CD4-positive, alpha-beta T cell treated with Interleukin-15 for 4 hours (primary cell): ENCODE results near the gene HMCN1.

ENCODE experiments used
- DNase-seq: peaks from one replicate; pipeline ENCODE4 v3.0.0-alpha.2; 2020; ENCODE audit warnings: low spot score

Gene HMCN1

DNA sequence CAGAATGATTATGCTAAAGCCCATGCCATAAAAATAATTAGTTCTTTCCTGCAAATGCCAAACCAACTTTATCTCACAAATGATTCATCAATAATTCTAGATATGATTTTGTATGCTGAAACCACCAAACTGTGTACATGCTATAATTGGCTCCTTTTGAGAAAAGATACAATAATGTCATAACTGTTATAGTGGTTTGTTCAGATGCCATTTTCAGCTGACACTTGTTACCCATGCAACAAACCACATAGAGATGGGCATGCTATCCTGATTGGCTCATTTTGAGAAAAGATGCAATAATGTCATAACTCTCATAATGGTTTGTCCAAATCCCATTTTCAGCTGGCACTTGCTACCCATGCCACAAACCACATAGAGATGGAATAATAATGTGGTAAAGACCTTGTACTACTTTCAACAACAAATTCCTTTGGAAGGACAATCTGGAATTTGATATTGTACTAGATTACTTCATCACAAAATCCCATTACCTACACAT lies 357.1 kb downstream of the HMCN1 start:
- DNase-seq: no peak

DNA sequence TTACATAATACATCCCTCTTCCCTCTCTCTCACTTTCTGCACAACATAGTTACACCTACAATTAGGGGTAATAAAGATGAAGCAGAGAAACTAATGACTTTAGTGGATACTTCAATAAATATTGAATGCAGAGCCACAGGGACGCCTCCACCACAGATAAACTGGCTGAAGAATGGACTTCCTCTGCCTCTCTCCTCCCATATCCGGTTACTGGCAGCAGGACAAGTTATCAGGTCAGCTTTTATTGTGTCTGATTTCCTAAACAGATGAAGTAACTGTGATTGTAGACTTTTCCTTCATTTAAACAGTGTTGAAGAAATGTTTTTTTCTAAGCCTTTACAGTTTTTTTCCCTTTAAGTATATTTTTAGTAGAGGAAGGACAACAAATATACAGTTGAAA lies 359.2 kb downstream of the HMCN1 start:
- no peak for DNase-seq

DNA sequence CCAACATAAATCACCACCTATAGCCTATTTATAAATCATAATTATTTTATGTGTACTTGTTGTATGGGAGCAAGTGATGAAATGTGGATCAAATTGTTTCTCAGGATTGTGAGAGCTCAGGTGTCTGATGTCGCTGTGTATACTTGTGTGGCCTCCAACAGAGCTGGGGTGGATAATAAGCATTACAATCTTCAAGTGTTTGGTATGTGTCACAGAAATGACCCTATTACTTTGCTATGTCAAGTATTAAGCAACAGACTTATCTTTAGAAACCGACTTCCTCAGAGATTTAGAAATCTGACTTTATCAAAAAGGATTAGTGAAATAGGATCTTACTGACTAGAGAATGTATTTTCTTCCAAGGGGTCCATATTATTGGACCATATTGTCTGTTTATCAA lies 360.0 kb downstream of the HMCN1 start:
- DNase-seq: no peak

DNA sequence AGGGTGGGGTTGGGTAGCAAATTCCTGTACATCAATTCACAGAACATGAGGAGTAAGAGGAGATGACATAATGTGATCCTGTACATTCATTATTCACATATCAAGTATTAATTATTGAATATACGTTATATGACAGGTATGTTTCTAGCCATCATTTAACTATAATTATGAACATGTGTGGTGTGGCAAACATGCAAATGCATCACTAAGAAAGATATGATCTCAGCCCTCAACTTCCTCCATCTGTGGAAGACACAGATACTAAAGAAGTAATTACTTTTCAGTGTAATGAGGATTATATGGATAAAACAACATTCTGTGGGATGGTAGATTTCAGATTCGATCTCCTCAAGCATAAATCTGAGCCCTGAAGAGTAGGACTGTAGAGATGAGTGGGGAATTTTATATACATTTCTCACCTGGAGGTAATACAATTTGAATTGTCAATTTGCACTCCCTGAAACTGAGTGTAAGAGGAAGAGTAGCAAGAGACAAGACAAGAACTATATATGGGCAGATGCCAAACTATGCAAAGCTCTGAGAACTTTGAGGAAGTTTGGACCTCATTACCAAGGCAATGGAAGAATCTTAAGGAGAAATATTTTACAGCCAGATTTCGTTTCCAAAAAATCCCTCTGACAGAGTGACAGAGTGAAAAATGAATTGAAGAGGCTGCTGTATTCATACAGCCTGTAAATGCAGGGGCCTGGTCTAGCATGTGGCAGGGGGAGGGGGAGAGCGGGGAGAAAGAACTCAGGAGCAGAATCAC lies 365.3 kb downstream of the HMCN1 start:
- no peak for DNase-seq

DNA sequence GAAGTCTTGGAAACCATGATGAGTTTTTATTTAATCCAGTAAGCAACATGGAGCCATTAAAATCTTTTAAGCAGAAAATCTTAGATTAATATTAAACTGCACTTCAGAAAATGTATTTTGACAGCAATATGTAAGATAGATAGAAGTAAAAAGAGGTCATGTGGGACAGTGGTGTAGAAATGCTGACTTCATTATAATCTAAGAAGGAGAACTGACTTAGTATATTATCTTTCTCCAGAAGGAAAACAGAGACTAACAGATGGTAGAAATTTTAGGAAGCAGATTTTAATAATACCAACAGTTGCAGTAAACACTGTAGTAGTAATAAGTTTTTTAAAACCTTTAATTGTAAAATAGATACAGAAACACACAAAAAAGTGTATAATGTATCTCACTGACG lies 367.9 kb downstream of the HMCN1 start:
- DNase-seq: no peak

DNA sequence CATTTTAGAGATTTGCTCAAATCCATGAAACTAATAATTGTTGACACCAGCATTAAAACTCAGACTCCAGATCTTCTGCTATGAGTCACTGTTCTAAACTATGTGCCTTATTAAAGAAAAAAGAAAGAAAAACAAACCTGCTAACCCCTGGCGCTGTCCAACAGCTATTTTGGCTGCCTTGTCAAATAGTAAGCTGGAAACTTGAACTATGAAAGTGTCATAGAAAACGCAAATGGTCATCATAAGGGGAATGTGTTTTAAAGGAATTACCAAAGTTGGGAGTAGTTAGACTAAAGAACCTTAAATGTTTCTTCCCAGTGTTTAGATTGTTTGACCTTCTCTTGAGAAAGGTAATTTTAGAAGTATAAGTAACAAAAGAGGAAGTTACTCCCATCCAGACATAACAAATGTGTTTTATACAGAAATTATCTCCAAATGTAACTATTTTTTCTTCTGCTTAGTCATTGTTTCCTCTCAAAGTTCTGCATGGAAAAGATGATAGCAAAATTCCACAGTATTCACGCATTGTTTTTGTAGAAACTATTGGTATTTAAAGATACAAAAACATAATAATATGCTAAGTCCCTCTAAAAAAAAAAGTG lies 368.5 kb downstream of the HMCN1 start:
- DNase-seq: no peak

DNA sequence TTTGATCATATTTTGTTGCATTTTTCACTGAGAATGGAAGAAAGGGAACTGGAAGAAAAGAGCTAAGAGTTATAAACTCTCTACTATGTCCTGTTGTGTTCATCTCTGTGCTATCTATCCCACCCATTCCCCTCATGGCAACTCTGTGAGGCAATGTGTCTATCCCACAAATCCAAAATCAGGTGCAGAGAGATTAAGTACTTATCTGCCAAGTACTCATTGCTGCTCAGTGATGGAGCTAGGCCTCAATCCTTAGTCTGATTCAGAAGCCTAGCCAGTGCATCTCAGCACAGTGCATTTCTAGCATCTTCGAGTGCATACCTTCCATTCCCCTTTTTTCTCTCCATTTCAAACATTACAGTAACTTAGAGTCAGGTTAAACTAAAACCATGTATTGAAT lies 370.3 kb downstream of the HMCN1 start:
- no peak for DNase-seq

DNA sequence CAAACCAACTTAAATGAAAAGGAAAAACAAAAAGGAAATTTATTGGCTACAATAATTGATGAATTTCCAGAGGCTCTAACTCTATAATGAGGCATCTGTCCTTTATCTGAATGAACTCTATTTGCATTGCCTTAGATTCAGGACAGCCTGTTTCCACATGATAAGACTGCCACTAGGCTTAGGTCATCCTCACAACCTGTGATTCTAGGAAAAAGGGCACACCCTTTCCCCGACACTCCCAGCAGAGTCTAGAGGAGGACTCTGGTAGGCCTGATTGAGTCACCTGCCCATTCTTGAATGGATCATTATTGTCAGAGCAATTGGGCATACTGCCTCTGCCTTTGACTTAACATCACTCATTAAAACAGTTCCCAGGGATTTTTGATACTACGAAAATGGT lies 378.1 kb downstream of the HMCN1 start:
- DNase-seq: no peak

DNA sequence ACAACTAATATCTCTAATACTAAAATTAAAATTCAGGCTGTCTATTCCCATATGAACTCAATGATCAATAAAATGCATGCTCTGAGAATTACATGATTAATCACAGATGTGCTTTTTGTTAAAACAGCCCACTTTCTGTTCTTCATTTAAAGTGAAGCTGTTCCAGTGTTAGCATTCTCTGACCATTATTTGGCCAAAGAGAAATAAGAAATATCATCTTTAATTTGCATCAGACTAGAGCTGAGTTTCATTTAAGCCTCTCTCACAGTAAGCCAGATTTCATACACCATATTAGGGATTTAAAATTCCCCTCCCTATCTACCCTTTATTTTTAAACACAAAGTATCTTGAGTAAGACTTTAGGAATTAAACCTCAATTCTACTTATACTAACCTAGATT lies 379.3 kb downstream of the HMCN1 start:
- DNase-seq: no peak

DNA sequence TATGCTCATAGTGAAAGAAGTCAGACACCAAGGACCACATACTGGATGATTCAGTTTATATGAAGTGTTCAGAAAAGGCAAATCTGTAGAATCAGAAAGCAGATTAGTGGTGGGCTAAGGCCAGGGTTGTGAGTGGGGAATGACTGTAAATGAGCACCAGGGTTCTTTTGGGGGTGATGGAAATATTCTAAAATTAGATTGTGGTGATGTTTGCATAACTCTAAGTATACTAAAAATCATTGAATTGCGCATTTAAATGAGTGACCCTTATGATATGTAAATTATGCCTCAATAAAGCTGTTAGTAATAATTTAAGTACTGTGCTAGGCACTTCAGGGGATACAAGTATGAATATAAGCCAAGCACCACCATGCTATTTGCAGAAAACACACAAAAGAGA lies 384.5 kb downstream of the HMCN1 start:
- DNase-seq: no peak

DNA sequence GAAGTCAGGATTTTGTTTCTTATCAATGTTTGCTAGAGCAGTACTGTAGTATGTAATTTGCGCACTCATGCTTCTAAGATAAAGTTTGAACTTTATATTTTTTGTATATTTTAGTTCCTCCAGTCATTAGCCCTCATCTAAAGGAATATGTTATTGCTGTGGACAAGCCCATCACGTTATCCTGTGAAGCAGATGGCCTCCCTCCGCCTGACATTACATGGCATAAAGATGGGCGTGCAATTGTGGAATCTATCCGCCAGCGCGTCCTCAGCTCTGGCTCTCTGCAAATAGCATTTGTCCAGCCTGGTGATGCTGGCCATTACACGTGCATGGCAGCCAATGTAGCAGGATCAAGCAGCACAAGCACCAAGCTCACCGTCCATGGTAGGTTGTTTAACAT lies 388.6 kb downstream of the HMCN1 start:
- no peak for DNase-seq

DNA sequence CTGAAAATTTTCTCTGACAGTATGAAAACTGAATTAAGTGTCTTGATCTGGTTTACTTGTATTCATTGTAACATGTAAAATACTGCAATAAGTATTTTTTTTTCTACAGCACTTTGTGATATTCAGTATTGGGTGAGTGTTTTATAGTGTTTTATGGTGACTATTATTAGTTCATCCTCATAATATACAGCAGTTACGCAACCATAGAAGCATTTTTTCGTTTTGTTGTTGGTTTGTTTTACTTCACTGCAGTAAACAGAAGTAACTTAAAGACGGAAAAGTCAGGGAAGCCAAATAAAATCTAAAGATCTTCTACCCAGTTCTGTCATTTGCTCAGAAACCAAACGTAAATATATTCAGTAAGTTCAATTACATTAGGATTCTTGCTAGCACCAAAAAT lies 390.8 kb downstream of the HMCN1 start:
- DNase-seq: no peak

DNA sequence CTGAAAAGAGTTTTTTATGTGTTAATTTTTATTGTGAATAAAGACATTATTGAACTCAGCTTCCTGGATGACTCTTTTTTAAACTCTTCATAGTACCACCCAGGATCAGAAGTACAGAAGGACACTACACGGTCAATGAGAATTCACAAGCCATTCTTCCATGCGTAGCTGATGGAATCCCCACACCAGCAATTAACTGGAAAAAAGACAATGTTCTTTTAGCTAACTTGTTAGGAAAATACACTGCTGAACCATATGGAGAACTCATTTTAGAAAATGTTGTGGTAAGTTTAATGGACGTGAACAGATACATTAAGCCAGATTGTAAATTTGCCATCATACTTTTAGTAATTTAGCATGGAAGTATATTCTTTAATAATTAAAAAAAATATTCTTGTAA lies 391.3 kb downstream of the HMCN1 start:
- no peak for DNase-seq

DNA sequence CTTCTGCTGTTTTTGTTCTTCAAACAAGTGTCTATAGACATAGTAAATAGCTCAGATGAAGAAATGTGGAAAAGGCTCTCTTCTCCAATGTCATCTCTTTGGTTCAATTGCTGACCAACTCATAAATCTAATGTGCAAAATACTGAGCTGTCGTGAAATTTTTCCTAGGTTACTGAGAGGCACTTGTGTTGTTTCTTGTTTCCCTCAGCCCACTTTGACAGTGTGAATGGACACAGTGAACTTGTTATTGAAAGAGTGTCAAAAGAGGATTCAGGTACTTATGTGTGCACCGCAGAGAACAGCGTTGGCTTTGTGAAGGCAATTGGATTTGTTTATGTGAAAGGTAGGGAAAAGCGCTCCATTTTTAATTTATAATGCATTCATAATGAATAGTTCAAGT lies 395.6 kb downstream of the HMCN1 start:
- no peak for DNase-seq

DNA sequence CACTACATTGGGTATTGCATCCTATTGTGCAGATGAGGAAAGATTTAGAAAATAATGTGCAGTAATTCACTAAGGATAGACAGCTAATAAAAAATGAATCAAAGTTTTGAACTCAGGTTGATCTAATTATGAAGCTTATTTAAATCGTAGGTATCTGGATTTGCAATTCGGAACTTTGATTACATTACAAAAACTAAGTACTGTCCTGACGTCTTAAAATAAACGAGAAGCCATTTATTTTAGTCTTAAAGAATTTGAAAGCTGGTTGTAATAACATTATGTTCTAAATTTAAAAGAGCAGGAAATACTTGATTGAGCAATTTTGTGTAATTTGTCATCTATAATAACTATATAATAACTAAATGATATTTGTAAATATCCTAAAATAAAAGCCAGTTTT lies 404.9 kb downstream of the HMCN1 start:
- DNase-seq: no peak

DNA sequence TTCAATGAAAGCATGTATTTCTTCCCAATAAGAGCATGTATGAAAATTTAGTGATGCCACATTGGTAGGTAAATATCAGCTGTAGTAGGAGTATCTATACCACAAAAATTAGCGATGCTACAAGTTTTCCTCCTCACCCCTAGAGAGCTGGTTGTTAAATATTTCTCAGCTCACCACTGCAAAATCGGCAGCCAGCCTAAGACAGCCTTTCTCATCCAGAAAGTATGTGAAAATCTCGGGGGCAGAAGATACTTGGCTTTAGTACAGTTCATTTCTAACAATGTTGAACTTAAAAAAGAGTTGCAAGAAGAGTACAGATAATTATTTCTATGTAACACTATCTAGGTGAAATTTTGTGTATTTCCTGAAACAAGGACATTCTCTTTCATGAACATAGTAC lies 405.5 kb downstream of the HMCN1 start:
- no peak for DNase-seq

DNA sequence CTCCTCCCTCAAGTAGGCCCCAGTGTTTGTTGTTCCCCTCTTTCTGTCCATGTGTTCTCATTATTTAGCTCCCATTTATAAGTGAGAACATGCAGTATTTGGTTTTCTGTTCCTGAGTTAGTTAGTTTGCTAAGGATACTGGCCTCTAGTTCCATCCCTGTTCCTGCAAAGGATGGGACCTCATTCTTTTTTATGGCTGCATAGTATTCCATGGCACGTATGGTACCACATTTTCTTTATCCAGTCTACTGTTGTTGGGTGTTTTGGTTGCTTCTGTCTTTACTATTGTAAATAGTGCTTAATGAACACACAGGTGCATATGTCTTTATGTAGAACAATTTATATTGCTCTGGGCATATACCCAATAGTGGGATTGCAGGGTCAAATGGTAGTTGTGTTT lies 408.0 kb downstream of the HMCN1 start:
- DNase-seq: no peak

DNA sequence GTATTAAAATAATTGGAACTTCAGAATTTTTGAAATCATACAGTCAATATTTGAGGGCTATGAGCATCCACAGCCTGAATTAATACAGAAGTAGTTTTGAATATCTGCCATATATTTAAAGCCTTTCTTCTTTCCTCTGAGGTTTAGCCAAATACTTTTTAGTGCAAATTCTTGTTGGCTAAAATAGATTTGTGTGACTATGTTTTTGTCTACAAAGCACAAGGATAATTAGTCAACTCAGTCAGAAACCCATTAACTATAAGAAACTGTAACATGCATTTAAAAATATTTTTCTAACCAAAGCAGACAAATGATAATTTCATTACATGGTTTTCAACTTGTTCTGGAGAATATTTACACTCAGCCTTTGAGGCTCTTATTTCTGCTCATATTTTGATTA lies 408.7 kb downstream of the HMCN1 start:
- DNase-seq: no peak

DNA sequence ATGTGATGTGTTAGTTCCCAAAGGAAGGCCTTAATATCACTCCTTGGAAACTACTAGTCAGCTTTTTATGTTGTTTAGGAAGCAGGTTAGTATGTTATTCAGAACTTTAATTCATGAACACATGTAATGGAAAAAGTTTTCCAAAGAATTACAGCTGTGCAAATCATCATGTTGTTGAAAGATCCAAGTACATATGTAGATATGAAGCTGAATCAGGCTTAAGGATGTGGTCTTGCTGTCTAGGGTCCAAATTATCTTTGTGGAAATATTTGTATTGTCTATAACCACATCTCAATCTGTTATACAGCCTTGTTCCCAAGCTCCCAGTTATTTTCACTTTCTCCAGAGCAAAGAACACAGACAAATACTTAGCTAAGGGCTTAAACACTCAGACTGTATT lies 409.3 kb downstream of the HMCN1 start:
- no peak for DNase-seq

DNA sequence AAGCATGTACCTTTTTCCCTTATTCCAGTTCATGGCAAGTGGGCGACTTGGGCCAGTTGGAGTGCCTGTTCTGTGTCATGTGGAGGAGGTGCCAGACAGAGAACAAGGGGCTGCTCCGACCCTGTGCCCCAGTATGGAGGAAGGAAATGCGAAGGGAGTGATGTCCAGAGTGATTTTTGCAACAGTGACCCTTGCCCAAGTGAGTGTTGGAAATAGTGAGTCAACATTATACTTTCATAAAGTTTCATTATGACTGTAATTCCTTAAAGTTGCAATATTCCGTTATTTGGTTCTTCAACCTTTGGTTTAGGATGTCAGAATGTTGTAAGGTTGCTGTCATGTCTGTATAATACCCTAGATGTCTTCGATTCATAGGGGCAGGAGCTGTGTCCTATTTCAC lies 410.3 kb downstream of the HMCN1 start:
- no peak for DNase-seq

DNA sequence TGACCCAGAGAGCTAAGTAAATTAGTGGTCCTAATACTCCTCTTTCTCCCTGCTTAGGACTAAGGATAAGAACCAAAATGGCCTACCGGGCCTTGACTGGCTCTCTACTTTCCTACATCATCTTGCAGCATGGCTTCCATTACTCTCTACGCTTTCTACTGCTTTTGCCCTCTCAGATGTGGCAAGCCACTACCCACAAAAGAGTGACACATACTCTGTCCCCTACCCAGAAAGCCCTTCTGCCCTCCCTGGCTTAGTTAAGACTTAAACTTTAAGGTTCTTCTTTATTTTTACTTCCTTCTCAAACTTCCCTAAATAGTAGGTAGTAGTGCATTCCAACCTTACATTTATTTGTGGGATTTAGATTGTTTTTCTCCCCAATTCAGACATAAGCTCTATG lies 412.8 kb downstream of the HMCN1 start:
- DNase-seq: no peak

DNA sequence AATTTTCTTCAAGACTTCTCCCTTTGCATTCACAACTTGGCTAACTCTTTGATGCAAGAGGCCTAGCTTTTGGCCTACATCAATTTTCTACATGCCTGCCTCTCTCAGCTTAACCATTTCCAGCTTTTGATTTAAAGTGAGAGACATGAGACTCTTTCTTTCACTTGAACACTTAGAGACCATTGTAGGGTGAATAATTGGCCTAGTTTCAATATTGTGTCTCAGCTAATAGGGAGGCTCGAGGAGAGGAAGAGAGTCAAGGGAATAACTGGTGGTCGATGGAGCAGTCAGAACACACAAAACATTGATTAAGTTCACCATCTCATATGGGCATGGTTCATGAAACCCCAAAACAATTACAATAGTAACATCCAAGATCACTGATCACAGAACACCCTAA lies 415.4 kb downstream of the HMCN1 start:
- no peak for DNase-seq

DNA sequence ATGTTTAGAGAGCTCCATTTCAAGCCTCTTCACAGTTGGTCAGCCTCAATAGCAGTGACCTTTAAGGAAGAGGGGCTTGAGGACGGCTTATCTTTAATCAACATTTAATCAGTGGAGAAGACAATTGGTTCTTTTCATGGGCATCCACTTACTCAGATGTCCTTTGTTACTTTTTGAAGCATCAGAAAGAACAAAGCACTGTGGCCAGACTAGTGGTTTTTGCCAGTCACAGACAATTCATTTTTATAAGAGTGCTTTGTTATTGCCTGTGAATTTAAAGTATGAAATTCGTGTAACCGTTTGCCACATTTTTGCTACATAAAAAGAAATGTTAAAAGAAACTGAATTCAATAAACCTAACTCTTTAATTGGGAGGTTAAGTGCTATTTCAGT lies 418.0 kb downstream of the HMCN1 start:
- no peak for DNase-seq

DNA sequence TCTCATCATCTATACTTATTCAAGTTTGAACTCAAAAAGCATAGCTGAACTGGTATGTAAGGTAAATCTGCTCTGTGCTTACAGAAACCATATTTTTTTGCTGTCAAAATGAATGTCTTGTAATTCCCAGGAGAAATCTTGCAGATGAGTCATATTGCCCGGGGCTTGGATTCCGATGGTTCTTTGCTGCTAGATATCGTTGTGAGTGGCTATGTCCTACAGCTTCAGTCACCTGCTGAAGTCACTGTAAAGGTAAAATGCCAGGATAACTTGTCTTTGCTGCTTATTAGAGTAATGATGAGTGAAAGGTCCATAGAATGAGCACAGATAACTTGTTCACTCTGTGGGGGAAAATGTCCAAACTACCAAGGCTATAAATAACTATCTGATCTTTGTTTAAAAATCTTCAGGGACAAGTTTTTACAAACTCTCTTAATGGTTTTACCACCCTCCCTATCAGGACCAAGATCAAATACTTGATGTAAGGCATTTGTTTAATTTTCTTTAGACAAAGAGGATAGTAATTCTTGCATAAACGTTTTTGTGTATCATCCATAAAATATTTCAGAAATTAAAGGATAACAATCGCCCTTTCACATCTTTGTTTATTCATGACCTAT lies 418.5 kb downstream of the HMCN1 start:
- no peak for DNase-seq
